Lower leg skin (tissue), 4 donors: ENCODE measurements around the gene GRK3. TPM values are rescaled to one million over a fixed set of nuclear protein-coding genes. Genes with fewer than 3 reads are reported as not detected.

ENCODE experiments used
- DNase-seq, 2 donors: peaks; one replicate each; pipeline ENCODE4 v3.0.0-alpha.2; 2019; ENCODE audit warnings: low spot score in 2 of 2
- H3K4me3 ChIP-seq: fragments of 200-600 bp; sonication (generic); 2 replicates; pipeline ENCODE4 v1.5.1; 2017; ENCODE audit warnings: mild to moderate bottlenecking, low read depth; ENCODE audit not compliant: poor library complexity, severe bottlenecking
- CTCF ChIP-seq, 3 donors: fragments of 450-650 bp; IDR thresholded peaks; one replicate each; pipeline ENCODE4 v1.5.1; 2016; ENCODE audit warnings: antibody characterized with exemption in 3 of 3, mild to moderate bottlenecking in 3 of 3, moderate library complexity in 2 of 3
- POLR2A ChIP-seq, 2 donors: fragments of 450-650 bp; IDR thresholded peaks; one replicate each; pipeline ENCODE4 v1.6.1; 2016 to 2017; ENCODE audit warnings: antibody characterized with exemption in 2 of 2, mild to moderate bottlenecking in 1 of 2, moderate library complexity in 1 of 2
- WGBS, 2 donors: methylation state at CpG; one replicate each; pipeline ENCODE4 v1.1.5; 2018; 5-methylcytosine and 5-hydroxymethylcytosine counted together
- intact Hi-C: fragments of 100-400 bp; cut with DNase I; formaldehyde crosslinking; loops from one replicate; pipeline ENCODE4 v1.15.0; 2023; ENCODE audit warnings: low total_unique reads
- total RNA-seq, 4 donors: library from RNA; depleted of rRNA; stranded (reverse); fragments of >200 nt; gene quantifications; one replicate each; pipeline ENCODE4 v1.1.0, GENCODE V29; 2016

GRK3 gene
- total RNA-seq, 4 donors from 2014 or later = 4.2 to 6.9 (median 5.8) TPM

- DNase-seq = no peak
- TF ChIP-seq POLR2A (IDR thresholded peaks at IDR 0.05) = no peak
- no peak for TF ChIP-seq CTCF (IDR thresholded peaks at IDR 0.05)
- intact Hi-C loops = no loop called here
- H3K4me3 ChIP-seq = no peak overlapping the region
- WGBS, 2 donors = 94% methylated on average over 3 of the region's 3 CpGs
Measured at GRCh38 chr22:25534724-25535123, 29.8 kb upstream of the GRK3 start.

GRCh38 chr22:25536589-25536988, 27.9 kb upstream of the GRK3 start:
- H3K4me3 ChIP-seq = no peak overlapping the region
- intact Hi-C loops = no loop called here
- TF ChIP-seq POLR2A (IDR thresholded peaks at IDR 0.05) = no peak
- TF ChIP-seq CTCF (IDR thresholded peaks at IDR 0.05) = no peak
- DNase-seq = no peak
- 52 to 61% methylated on average over 4 of the region's 4 CpGs for whole genome bisulfite sequencing, 2 donors

- TF ChIP-seq CTCF (IDR thresholded peaks at IDR 0.05) = no peak
- TF ChIP-seq POLR2A (IDR thresholded peaks at IDR 0.05) = no peak
- no peak overlapping the region for H3K4me3 ChIP-seq
- 78 to 80% methylated on average over 3 of the region's 3 CpGs for whole genome bisulfite sequencing, 2 donors
- intact Hi-C loops = no loop called here
- DNase-seq = no peak
Measured at GRCh38 chr22:25540166-25540907, 24.1 kb upstream of the GRK3 start.

- TF ChIP-seq POLR2A (IDR thresholded peaks at IDR 0.05) = no peak
- no peak for TF ChIP-seq CTCF (IDR thresholded peaks at IDR 0.05)
- DNase-seq = no peak
- no peak overlapping the region for H3K4me3 ChIP-seq
- WGBS, 2 donors = 87 to 88% methylated on average over 4 of the region's 4 CpGs
- intact Hi-C loops = no loop called here
Measured at GRCh38 chr22:25540908-25541660, 23.4 kb upstream of the GRK3 start.

GRCh38 chr22:25542191-25542590, 22.3 kb upstream of the GRK3 start:
- DNase-seq = no peak

More at GRCh38 chr22:25542191-25542590, 22.3 kb upstream of the GRK3 start:
- WGBS, 2 donors = 89 to 97% methylated on average over 1 of the region's 1 CpG
- intact Hi-C loops = no loop called here
- TF ChIP-seq POLR2A (IDR thresholded peaks at IDR 0.05) (no peak), CTCF (IDR thresholded peaks at IDR 0.05) (no peak)
- H3K4me3 ChIP-seq = no peak overlapping the region
